Measurements from ENCODE around the gene SRCIN1.

The SRCIN1 gene

DNA sequence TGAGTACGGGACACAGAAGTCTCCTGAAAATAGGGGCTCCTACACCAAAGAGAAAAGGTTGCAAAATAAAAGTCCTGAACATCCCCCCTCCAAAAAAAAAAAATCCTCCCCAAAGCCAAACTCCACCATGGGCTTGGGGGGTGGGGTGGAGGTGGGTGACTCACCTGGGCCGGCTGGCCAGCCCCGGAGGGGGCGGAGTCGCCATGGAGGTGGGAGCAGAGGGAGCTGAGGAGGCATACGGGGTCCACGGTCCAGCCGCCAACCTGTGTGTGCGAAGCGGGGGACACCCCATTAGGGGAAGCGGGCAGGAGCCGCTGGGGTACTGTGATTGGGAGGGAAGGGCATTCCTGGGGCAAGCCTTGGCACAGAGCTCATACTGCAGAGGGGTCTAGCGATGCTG, 31.0 kb downstream of the SRCIN1 start:
- TF ChIP-seq CTCF (conservative IDR thresholded peaks at IDR 0.05; ENCODE audit: low read depth, low read length) = no peak
- peaks cover 97% of the 10 kb centered on the region for H3K27me3 ChIP-seq (ENCODE audit: insufficient read depth, low read depth)

DNA sequence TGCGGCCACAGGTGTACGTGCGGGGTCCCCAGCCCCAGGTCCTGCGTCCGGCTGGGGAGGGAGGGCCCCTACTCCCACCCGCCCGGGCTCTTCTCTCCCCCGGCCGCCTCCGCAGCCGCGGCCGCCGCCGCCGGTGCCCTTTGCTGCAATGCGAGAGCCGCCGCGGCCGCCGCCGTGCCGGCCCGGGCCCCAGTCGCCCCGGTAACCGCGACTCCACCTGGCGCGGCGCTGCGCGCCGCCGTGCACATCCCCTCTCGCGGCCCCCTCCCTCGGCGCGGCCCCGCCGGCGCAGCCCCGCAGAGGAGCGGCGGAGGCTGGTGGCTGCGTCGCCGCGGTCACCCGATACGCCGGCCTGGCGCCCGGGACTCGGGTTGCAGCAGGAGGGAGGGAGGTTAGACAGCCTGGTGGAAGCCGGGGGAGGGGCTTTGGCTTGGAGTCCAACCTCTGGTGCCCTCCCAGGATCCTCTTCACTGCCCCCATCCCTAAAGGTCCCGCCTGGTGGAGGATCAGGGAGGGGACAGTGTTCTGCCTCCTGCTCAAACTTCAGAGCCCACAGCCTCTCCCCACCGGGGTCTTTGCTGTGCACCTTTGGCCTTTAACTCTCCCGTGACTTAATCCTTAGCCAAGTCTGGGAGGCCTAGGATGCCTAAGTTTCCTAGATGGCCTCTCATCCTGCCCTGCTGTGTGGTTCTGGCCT, 32.9 kb downstream of the SRCIN1 start:
- Histone ChIP-seq H3K27ac (no peak overlapping the region), H3K4me3 (IDR thresholded peaks at IDR 0.05; ENCODE audit: insufficient read depth, low read depth, low read length) (no peak overlapping the region), H4K20me1 (ENCODE audit: insufficient read depth) (no peaks in the 10 kb centered on the region), H3K79me2 (ENCODE audit: insufficient read depth, low read depth) (no peaks in the 10 kb centered on the region), H3K27me3 (ENCODE audit: insufficient read depth, low read depth) (peaks cover 98% of the 10 kb centered on the region), H3K9ac (no peak overlapping the region), H3K4me1 (ENCODE audit: low read depth, poor library complexity, severe bottlenecking) (peaks cover 4% of the 10 kb centered on the region), H3K36me3 (ENCODE audit: insufficient read depth) (no peaks in the 10 kb centered on the region), H2AFZ (ENCODE audit: low read depth) (no peak overlapping the region), H3K4me2 (peak overlapping the region; percentile 36; the same call in 1 of the 2 replicates)
- TF ChIP-seq CTCF (conservative IDR thresholded peaks at IDR 0.05; ENCODE audit: low read depth, low read length) = no peak

More for the DNA sequence above, 31.0 kb downstream of the SRCIN1 start:
- no peak overlapping the region for H3K4me2 ChIP-seq
- H3K9ac ChIP-seq = no peak overlapping the region
- no peaks in the 10 kb centered on the region for H4K20me1 ChIP-seq (ENCODE audit: insufficient read depth)
- peaks cover 4% of the 10 kb centered on the region for H3K4me1 ChIP-seq (ENCODE audit: low read depth, poor library complexity, severe bottlenecking)
- H2AFZ ChIP-seq (ENCODE audit: low read depth) = no peak overlapping the region
- H3K79me2 ChIP-seq (ENCODE audit: insufficient read depth, low read depth) = no peaks in the 10 kb centered on the region
- no peaks in the 10 kb centered on the region for H3K36me3 ChIP-seq (ENCODE audit: insufficient read depth)
- H3K27ac ChIP-seq = no peak overlapping the region
- H3K4me3 ChIP-seq (IDR thresholded peaks at IDR 0.05; ENCODE audit: insufficient read depth, low read depth, low read length) = no peak overlapping the region

- H3K27ac ChIP-seq = no peak overlapping the region
- H2AFZ ChIP-seq (ENCODE audit: low read depth) = no peak overlapping the region
- no peaks in the 10 kb centered on the region for H3K79me2 ChIP-seq (ENCODE audit: insufficient read depth, low read depth)
- no peaks in the 10 kb centered on the region for H3K36me3 ChIP-seq (ENCODE audit: insufficient read depth)
- peaks cover 4% of the 10 kb centered on the region for H3K4me1 ChIP-seq (ENCODE audit: low read depth, poor library complexity, severe bottlenecking)
- H3K4me3 ChIP-seq (IDR thresholded peaks at IDR 0.05; ENCODE audit: insufficient read depth, low read depth, low read length) = no peak overlapping the region
- peaks cover 98% of the 10 kb centered on the region for H3K27me3 ChIP-seq (ENCODE audit: insufficient read depth, low read depth)
- H3K9ac ChIP-seq = no peak overlapping the region
- no peak for TF ChIP-seq CTCF (conservative IDR thresholded peaks at IDR 0.05; ENCODE audit: low read depth, low read length)
- H4K20me1 ChIP-seq (ENCODE audit: insufficient read depth) = no peaks in the 10 kb centered on the region
- H3K4me2 ChIP-seq = peak overlapping the region; percentile 25; the same call in 1 of the 2 replicates
These were observed 33.7 kb downstream of the SRCIN1 start for GRCh38 chr17:38571833-38572668.

DNA sequence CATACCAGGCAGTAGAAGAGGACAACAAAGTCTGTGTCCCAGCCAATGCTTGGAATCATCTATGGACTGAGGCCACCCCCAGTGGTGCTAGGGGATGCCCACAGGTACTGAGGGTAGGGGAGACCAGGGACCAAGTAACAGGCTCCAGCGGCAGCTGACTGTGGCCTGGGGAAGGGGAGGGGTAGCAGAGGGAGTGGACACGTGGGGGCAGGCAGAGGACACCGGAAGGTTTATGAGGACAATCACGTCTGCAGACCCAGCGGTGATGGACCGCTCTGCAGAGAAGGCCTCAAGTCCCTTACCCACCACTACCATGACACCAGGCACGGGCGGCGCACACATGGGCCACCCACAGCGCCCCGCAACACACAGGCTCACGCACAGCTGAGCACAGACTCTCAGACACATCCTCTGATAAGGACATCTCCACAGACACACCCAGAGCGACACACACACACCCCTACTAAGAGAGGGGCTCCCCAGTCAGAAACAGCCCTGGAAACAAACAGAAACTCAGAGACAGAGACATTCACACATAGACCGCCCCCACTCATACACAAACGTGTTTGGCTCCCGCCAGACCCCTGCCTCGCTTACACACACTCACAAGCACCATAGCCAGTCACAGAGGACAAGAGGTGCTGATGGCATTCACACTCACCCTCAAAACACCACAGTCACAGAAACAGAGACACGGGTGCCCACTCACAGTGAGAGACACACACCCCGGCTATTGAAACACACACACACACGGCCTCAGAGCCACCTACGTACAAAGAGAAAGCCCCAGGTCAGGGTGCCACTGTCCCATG, 35.8 kb downstream of the SRCIN1 start:
- Histone ChIP-seq H3K4me2 (no peak overlapping the region), H3K4me1 (ENCODE audit: low read depth, poor library complexity, severe bottlenecking) (peaks cover 4% of the 10 kb centered on the region), H3K79me2 (ENCODE audit: insufficient read depth, low read depth) (no peaks in the 10 kb centered on the region), H3K4me3 (IDR thresholded peaks at IDR 0.05; ENCODE audit: insufficient read depth, low read depth, low read length) (no peak overlapping the region), H2AFZ (ENCODE audit: low read depth) (no peak overlapping the region), H3K27me3 (ENCODE audit: insufficient read depth, low read depth) (peaks cover 98% of the 10 kb centered on the region), H3K36me3 (ENCODE audit: insufficient read depth) (no peaks in the 10 kb centered on the region), H4K20me1 (ENCODE audit: insufficient read depth) (no peaks in the 10 kb centered on the region), H3K9ac (no peak overlapping the region), H3K27ac (no peak overlapping the region)
- TF ChIP-seq CTCF (conservative IDR thresholded peaks at IDR 0.05; ENCODE audit: low read depth, low read length) = no peak
